Transverse colon (tissue), 4 donors: ENCODE measurements around the gene ELN. TPM values are rescaled to one million over a fixed set of nuclear protein-coding genes. Genes with fewer than 3 reads are reported as not detected.
A peak's percentile ranks its signal among the peaks of the same experiment; 100 is the strongest.

Experiments
- DNase-seq: peaks from one replicate; pipeline ENCODE4 v3.0.0-alpha.2; 2019
- H3K27ac ChIP-seq, 4 donors: fragments of 200-600 bp; sonication (generic); 2 replicates each; pipeline ENCODE4 v1.5.1; 2016 to 2018; ENCODE audit warnings: inconsistent platforms in 4 of 4
- H3K27me3 ChIP-seq: fragments of 200-600 bp; sonication (generic); 2 replicates; pipeline ENCODE4 v1.5.1; 2017; ENCODE audit warnings: inconsistent platforms
- H3K36me3 ChIP-seq, 4 donors: fragments of 200-600 bp; sonication (generic); 2 replicates each; pipeline ENCODE4 v1.5.1; 2017 to 2019; ENCODE audit warnings: inconsistent platforms in 4 of 4
- H3K4me1 ChIP-seq, 4 donors: fragments of 200-600 bp; sonication (generic); 2 replicates each; pipeline ENCODE4 v1.5.1; 2017 to 2020; ENCODE audit warnings: inconsistent platforms in 4 of 4
- H3K4me3 ChIP-seq, 4 donors: fragments of 200-600 bp; sonication (generic); 1 replicate in 1 of 4; 2 replicates in 3 of 4; pipeline versions ENCODE4 v1.5.1 to v1.6.1; 2017 to 2019; ENCODE audit warnings: inconsistent platforms in 4 of 4
- H3K9me3 ChIP-seq, 2 donors: fragments of 200-600 bp; sonication (generic); 2 replicates each; pipeline ENCODE4 v1.5.1; 2017 to 2019; ENCODE audit warnings: inconsistent platforms in 2 of 2
- EP300 ChIP-seq: sonication (generic); formaldehyde crosslinking; IDR thresholded peaks from one replicate; pipeline ENCODE4 v1.6.1; 2017; ENCODE audit warnings: antibody characterized with exemption, low read depth
- POLR2A ChIP-seq: fragments of 450-650 bp; IDR thresholded peaks from one replicate; pipeline ENCODE4 v1.6.1; 2016; ENCODE audit warnings: antibody characterized with exemption, mild to moderate bottlenecking, moderate library complexity
- POLR2AphosphoS5 ChIP-seq, 3 donors: sonication (generic); formaldehyde crosslinking; IDR thresholded peaks; one replicate each; pipeline ENCODE4 v1.6.1; 2016; ENCODE audit warnings: antibody characterized with exemption in 3 of 3
- WGBS, 2 donors: methylation state at CpG; one replicate each; pipeline ENCODE4 v1.1.5; 2018; ENCODE audit warnings: low coverage in 1 of 2; 5-methylcytosine and 5-hydroxymethylcytosine counted together
- in situ Hi-C, 4 donors: fragments of 200-750 bp; cut with MboI; loops; one replicate each; pipeline versions ENCODE4 v1.15.0 to v1.15.1; 2017; ENCODE audit warnings: low sequenced_read_pairs in 3 of 4, low pct_ligation_motif_present in 1 of 4, low pct_unique_long_range_greater_than_20kb in 1 of 4
- intact Hi-C: fragments of 100-400 bp; cut with DNase I; formaldehyde crosslinking; loops from one replicate; pipeline ENCODE4 v1.15.1; 2023; ENCODE audit warnings: low total_unique reads
- total RNA-seq, 4 donors: library from RNA; depleted of rRNA; stranded (reverse); fragments of >200 nt; gene quantifications; one replicate each; pipeline ENCODE4 v1.1.0, GENCODE V29; 2016
- TF ChIP-seq, protein P1 (sequence below), 5 experiments: fragments of 200-600 bp in 3 of 5; fragments of 450-650 bp in 2 of 5; sonication (generic) in 3 of 5; IDR thresholded peaks; 1 replicate in 2 of 5; 2 replicates in 3 of 5; pipeline ENCODE4 v1.5.1; 2016 to 2017; ENCODE audit warnings: antibody characterized with exemption in 5 of 5, inconsistent platforms in 3 of 5, mild to moderate bottlenecking in 2 of 5, moderate library complexity in 1 of 5

The ELN gene
- total RNA-seq, 4 donors from 2014 or later, result 8.4 to 147 (median 25.8) TPM

- intact Hi-C loops (no loop called here), in situ Hi-C loops (loop anchor here in 1 of 4 donors (25.0 kb wide), 1 partner anchor 99 kb away; no protein-coding TSS in a partner anchor)
- no peak for TF ChIP-seq POLR2A
- TF ChIP-seq, protein P1, sequence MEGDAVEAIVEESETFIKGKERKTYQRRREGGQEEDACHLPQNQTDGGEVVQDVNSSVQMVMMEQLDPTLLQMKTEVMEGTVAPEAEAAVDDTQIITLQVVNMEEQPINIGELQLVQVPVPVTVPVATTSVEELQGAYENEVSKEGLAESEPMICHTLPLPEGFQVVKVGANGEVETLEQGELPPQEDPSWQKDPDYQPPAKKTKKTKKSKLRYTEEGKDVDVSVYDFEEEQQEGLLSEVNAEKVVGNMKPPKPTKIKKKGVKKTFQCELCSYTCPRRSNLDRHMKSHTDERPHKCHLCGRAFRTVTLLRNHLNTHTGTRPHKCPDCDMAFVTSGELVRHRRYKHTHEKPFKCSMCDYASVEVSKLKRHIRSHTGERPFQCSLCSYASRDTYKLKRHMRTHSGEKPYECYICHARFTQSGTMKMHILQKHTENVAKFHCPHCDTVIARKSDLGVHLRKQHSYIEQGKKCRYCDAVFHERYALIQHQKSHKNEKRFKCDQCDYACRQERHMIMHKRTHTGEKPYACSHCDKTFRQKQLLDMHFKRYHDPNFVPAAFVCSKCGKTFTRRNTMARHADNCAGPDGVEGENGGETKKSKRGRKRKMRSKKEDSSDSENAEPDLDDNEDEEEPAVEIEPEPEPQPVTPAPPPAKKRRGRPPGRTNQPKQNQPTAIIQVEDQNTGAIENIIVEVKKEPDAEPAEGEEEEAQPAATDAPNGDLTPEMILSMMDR (IDR thresholded peaks at IDR 0.05), result no peak
- TF ChIP-seq EP300, result no peak
- no peak for TF ChIP-seq POLR2AphosphoS5 (IDR thresholded peaks at IDR 0.05)
- no peaks in the 10 kb centered on the region for H3K36me3 ChIP-seq
- peaks cover 11 to 26% (median 22%) of the 10 kb centered on the region in 4 donors for H3K4me1 ChIP-seq
- H3K9me3 ChIP-seq, result no peaks in the 10 kb centered on the region
- no peaks in the 10 kb centered on the region for H3K27me3 ChIP-seq
- H3K4me3 ChIP-seq, result no peak overlapping the region
- no peak overlapping the region for H3K27ac ChIP-seq
- no peak for DNase-seq
- 87 to 94% methylated on average over 7 to 10 of the region's 10 CpGs for WGBS, 2 donors
These were observed 59.9 kb downstream of the ELN start for GRCh38 chr7:74087791-74088453.

DNA sequence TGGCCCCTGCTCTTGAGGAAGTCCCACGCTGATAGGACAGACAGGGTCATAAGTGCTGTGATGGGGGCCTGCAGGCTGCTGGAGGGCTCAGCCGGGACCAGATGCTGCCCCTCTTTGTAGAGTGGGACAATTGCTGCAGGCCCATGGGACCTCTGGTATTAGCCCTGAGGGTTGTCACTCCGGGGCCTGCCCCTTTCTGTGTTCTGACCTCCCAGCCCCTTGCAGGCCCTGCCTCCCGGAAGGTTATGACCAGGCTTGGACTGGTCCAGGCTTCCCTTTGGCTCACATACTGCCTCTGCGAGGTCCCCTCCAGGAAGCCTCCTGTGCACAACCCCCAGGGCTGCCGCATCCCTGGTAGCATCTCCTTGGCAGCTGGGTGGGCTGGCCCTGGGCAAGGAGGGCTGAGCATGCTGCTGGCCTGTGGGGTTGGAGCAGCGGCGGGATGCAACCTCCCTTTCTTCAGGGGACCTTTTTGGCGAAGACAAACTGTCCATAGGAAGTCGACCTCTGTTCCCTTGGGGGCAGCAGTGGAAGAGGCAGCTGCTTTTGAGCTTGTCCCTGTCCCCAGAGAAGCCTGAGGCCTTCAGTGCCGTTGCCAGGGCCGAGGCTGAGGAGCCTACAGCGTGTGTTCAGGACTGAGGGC lies 64.5 kb downstream of the ELN start:
- 60% methylated on average over 12 of the region's 13 CpGs; no CpG with 5 or more reads in 1 of the 2 donors for WGBS, 2 donors
- Histone ChIP-seq H3K4me3 (peak overlapping the region in 1 of 4 donors; percentile 43), H3K4me1 (peaks cover 0 to 25% (median 14%) of the 10 kb centered on the region in 4 donors), H3K27me3 (no peaks in the 10 kb centered on the region), H3K27ac (peak overlapping the region; percentile 70 to 84 (median 76)), H3K9me3 (no peaks in the 10 kb centered on the region), H3K36me3 (peaks cover 0 to 2% (median 0%) of the 10 kb centered on the region in 4 donors)
- intact Hi-C loops (no loop called here), in situ Hi-C loops (loop anchor here in 1 of 4 donors (25.0 kb wide), 1 partner anchor 95 kb away; no protein-coding TSS in a partner anchor)
- TF ChIP-seq POLR2A, result no peak
- TF ChIP-seq POLR2AphosphoS5 (IDR thresholded peaks at IDR 0.05), result no peak
- TF ChIP-seq, protein P1 (IDR thresholded peaks at IDR 0.05), result no peak
- TF ChIP-seq EP300, result no peak
- peak; percentile 25 for DNase-seq

GRCh38 chr7:74092964-74093471 lies 65.0 kb downstream of the ELN start:
- in situ Hi-C loops (loop anchor here in 1 of 4 donors (25.0 kb wide), 1 partner anchor 94 kb away; no protein-coding TSS in a partner anchor), intact Hi-C loops (no loop called here)
- peak overlapping the region; percentile 70 to 84 (median 76) for H3K27ac ChIP-seq
- no peak for TF ChIP-seq POLR2AphosphoS5 (IDR thresholded peaks at IDR 0.05)
- no peak for TF ChIP-seq EP300
- TF ChIP-seq, protein P1 (IDR thresholded peaks at IDR 0.05), result no peak
- no peak for TF ChIP-seq POLR2A
- peak; percentile 61 for DNase-seq
- H3K4me1 ChIP-seq, result peaks cover 0 to 25% (median 14%) of the 10 kb centered on the region in 4 donors
- H3K9me3 ChIP-seq, result no peaks in the 10 kb centered on the region
- 67% methylated on average over 10 of the region's 12 CpGs; no CpG with 5 or more reads in 1 of the 2 donors for WGBS, 2 donors
- H3K36me3 ChIP-seq, result peaks cover 0 to 5% (median 0%) of the 10 kb centered on the region in 4 donors
- no peaks in the 10 kb centered on the region for H3K27me3 ChIP-seq
- H3K4me3 ChIP-seq, result peak overlapping the region in 2 of 4 donors; percentile 38 to 43

DNA sequence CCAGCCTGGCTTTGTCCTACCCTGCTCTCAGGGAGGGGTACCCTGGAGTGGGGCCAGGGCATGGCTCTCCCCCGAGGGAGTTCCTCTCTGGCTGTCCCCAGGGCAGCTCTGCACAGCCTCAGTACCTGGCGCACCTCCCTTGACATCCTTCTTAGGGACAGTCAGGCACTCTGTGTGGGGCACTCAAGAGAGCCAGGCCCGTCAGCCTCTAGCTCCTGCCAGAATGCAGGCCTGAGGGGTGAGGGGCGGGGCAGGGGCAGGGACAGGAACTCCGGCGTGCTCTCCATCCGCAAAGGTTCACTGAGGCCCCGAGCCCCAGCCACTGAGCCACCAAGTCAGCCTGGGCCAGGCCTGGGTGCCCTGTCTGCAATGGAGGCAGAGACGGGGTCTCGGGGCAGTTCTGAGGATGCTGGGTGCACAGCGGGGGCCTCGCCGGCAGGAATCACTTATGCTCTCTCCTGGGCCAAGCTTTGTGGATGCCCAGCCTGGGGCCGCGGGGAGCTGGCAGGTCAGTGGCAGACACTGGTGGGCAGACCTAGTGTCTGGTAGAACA lies 65.8 kb downstream of the ELN start:
- TF ChIP-seq POLR2A, result peak; percentile 22
- no peak for TF ChIP-seq EP300
- peaks cover 0 to 25% (median 14%) of the 10 kb centered on the region in 4 donors for H3K4me1 ChIP-seq
- no peak for DNase-seq
- H3K36me3 ChIP-seq, result peaks cover 0 to 5% (median 0%) of the 10 kb centered on the region in 4 donors
- no peaks in the 10 kb centered on the region for H3K9me3 ChIP-seq
- intact Hi-C loops (no loop called here), in situ Hi-C loops (loop anchor here in 1 of 4 donors (25.0 kb wide), 1 partner anchor 94 kb away; no protein-coding TSS in a partner anchor)
- H3K27ac ChIP-seq, result peak overlapping the region; percentile 70 to 84 (median 76)
- no peaks in the 10 kb centered on the region for H3K27me3 ChIP-seq
- WGBS, 2 donors, result 43% methylated on average over 14 of the region's 15 CpGs; no CpG with 5 or more reads in 1 of the 2 donors
- H3K4me3 ChIP-seq, result peak overlapping the region in 2 of 4 donors; percentile 38 to 43
